GM21619 (cell line): ENCODE data around the gene STAT4.
"Not testable (repeated sequence)": the region's sequence is repeated elsewhere in the genome, so short reads cannot be mapped to it uniquely, and the experiment has no call there.

Source experiments
- ATAC-seq: cut with Tn5 transposase; IDR thresholded peaks from one replicate; pipeline ENCODE4 v1.9.1; 2021; ENCODE audit not compliant: unreplicated experiment

Gene STAT4

DNA sequence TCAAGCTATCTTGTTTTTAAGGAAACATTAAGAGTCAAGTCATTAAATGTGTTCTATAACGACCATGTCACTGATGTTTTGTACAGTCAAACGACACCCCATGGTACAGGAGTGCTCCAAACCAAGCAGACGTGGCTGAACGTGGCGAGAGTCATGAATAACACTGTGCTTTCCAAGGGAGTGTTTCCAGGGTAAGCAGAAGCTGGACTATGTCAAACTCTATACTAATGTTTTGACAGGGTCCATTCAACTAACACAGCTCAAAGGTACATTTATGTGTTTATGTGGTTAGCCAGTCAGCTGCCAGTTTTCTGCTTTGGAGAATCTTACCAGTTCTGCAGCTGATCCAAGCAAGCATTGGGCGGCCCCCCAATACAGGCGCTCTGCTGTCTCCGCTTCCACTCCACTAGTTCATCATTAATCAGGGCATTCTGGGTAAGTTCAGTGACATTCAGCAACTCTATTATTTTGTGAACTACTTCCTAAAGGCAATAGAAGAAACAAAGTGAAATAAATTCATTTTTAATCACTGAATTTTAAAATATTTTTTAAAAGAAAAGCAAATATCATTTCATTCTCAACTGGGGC lies 153.2 kb downstream of the STAT4 start:
- no peak for ATAC-seq

DNA sequence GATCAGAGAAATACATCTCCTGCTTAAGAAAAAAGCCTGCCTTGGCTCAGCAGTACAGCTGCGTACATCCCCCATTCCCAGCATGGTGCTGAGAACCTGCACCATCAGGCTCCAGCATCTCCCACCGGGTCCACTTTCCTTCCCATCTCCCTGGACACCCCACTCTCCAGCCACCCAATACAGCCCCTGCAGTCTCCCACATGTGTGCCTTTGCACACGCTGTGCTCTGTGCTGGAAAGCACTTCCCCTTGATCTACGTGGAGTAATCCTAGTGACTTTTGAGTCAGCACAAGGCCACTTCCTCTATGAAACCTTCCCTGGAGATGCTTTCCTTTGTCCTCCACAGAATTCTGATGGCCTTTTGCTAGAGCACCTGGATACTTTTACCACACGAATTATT lies 153.8 kb downstream of the STAT4 start:
- ATAC-seq: no peak

DNA sequence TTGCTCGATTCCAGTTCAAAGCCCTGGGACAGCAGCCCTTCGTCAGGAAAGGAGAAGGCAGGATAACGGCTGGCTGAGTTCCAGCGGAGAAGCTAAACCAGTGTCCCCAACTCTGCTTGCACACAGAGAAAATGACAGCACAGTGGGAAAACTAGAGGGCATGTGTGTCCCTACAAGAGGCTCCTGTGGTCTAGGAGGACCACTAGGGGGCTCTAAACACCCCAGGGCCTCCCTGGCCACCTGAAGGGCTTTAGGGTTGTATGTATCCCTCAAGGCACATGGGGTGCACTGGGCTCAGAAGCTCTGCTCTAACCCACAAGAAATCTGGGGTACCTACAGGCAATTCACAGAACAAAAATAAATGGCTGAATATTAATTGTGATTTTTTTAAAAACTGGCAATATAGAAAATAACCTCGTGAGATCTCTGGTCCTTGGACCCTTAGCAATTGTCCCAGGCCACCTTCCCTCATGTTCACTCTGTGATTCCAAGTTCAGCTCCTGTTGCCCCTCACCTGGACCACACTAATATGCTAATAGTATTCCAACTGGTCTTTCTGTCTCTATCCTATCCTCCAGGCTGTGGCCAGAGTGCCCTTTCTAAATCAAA lies 154.4 kb downstream of the STAT4 start:
- ATAC-seq: no peak

DNA sequence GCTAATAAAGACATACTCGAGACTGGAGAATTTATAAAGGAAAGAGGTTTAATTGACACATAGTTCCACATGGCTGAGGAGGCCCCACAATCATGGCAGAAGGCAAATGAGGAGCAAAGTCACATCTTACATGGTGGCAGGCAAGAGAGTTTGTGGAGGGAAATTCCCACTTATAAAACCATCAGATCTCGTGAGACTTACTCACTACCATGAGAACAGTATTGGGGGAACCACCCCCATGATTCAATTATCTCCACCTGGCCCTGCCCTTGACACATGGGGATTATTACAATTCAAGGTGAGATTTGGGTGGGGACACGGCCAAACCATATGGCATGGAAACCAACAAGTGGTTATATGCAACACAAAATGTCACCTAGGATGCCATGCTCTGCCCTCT lies 155.5 kb downstream of the STAT4 start:
- ATAC-seq: not testable (repeated sequence)

DNA sequence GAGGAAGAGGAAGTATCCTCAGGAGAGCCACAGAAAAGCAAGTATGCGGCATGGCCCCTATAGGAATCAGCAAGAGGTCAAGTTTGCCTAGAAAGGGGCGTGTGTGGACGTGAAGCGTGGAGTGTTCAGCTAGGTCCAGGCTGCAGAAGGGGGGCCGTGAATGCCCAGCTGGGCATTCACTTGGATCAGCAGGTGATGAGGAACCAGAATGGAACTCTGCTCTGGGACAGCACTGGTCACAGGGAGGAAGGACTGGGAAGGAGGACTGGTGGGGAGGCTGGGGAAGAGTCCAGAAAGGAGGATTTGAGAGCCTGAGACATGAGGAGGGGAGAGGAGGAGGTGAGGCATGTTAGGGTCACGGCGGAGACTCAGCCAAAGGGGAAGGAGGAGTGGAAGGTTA lies 156.6 kb downstream of the STAT4 start:
- ATAC-seq: no peak

DNA sequence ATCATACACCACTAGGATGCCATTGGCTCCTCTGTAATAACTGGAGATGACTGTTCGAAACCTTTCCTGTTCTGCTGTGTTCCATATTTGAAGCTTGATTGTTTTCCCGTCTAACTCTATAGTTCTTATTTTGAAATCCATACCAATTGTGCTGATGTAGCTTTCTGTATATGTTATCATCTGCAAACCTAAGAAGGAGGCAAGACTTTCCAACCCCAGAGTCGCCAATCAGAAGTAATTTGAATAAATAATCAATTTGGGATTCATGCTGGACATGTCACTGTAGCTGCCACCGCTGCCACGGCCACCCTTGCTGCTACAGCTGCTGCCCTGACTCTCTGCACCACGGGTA lies 157.5 kb downstream of the STAT4 start:
- no peak for ATAC-seq

DNA sequence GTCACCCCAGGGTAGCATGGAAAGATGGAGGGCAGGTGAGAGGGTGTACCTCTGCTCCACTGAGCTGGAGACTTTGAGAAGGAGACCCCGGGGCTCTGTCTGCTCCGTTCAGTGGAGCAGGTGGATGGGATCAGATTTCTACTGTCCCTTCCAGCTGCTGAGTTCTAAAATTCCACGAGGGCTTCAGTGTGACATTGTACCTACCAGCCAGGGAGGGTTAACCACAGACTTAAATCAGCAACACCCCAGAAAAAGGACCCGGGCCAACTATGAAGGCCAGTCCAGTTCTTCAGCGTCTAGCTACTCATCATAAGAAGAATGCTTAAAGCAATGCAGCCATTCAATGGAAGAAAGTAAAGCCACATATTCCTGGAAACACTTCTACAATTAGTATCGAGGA lies 160.7 kb downstream of the STAT4 start:
- no peak for ATAC-seq

DNA sequence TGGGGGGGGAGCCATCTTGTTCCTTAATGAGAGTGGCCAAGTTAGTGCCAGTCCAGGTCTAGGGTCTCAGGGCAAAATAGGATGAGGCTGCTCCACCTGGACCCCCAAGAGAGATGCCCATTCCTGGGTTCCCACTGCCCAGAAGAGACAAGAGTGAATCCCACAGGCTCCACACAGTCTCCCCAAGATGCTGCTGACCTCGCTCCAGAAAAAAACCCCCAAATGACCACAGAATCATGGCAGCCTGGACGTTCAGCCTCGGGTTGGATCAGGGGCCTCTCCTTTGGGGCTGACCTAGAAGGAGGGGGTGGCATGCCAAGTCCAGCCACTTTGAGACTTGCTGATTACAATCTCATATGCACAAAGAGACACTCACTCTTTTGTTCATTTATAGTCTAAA lies 161.9 kb downstream of the STAT4 start:
- no peak for ATAC-seq

DNA sequence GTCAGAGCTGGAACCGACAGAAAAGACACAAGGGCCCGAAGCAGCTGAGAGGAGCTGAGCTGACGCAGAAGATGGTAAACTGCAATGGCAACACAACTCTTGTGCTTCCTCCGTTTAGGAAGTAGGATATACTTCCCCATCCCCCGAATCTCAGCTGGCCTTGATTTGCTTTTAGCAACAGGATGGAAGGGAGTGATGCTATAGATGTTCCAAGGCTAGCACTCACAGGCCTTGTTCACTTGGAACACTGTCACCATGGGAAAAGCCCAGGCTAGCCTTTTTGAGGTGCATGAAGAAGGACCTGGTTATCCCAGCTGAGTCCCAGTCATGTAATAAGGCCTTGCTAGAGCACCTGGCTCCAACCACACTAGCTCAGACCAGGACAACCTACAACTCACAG lies 162.9 kb downstream of the STAT4 start:
- ATAC-seq: no peak

DNA sequence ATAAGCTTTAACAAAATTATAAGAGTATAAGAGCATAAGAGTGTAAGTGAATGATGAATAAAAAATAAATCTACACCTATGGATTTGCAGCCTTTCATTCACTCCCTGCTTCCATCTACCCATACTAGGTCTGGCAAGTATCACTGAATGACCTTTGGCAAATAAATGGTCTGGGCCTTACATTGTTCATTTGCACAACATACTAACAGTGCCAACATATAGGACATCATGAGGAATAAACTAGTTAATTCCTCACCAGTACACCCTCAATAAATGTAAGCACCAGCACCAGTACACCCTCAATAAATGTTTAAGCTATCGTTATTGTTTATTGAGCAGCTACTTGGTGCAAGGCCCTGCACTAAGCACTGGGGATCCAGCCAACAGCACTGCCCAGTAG lies 163.7 kb downstream of the STAT4 start:
- ATAC-seq: no peak

DNA sequence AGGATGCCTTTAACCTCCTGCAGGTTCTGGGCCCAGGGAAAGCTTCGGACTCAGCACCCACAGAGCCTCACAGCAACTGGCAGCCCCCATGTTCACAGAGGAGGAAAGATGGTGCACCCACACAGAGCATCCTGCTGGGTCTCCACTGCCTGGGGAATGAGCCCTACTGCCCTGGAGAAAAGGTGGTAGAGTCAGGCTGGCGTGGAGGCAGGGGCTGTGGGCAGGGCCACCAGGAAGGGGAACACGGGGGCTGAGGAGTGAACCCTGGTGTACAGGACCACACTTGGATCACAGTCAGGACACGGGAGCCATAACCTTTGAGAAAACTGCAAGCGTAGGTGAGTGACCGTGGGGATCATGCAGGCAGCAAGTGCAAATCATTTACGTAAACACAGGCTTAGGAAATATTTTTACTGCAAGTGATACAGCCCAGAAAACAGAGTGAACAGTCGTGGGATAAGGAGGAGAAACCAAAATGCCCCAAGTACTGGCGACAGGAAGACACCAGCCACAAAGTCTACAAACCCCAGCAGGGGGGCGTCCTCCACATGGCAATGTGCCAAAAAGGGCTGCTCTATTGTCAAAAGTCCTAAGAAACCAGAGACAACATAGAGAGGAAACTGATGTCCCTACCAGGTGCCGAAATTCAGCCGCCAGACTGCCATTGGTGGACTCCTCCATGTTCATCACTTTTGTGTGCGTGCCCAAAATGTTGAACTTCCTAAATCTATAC lies 164.4 kb downstream of the STAT4 start:
- no peak for ATAC-seq

DNA sequence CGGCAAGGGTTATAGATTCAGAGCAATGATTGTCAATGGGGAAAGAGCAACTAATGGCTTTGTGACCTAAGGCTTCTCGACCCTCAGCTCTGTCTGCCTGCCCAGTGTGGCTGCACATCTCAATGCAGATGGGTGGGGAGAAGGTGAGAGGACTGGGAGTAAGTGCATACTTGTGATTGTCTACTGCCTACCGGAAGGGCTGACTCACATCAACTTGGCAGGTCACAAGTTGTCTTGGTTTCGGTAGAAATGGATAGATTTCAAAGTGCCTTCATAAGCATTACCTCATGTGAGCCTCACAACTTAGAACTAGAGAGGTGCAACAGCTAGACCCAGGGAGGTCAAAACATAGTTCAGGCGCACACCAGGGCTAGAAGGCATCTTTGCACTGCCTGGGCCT lies 166.2 kb downstream of the STAT4 start:
- ATAC-seq: no peak

DNA sequence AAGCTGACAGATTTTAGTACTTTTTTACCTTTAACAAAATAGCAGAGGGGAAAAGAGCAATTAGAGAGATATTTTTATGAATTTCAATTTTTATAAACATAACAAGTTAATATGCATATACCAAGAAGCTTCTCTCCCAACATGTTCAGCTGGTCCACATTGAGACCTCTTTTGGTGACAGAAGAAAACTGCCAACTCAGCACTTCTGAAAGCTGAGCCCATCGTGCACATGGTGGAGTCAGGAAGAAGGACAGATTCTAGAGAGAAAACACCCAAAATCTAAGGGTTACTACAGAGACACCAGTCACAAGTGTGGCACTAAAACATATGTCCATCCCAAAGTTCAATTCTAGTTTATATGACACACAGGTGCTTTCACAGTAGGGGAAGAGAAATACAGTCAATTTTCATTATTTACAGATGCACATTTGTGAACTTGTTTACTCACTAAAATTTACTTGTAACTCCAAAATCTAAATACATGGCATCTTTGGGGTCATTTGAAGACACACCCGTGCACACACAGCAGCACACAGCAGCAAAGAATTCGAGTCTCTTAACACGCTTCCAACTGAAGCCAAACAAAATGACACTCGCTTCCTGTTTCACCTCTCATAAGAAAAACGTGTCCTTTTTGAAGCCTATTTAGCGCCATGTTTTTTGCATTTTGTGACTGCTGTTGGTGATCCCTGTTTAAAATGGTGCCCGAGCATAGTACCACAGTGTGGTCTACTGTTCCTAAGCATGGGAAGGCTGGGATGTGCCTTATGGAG lies 168.3 kb downstream of the STAT4 start:
- ATAC-seq: no peak

DNA sequence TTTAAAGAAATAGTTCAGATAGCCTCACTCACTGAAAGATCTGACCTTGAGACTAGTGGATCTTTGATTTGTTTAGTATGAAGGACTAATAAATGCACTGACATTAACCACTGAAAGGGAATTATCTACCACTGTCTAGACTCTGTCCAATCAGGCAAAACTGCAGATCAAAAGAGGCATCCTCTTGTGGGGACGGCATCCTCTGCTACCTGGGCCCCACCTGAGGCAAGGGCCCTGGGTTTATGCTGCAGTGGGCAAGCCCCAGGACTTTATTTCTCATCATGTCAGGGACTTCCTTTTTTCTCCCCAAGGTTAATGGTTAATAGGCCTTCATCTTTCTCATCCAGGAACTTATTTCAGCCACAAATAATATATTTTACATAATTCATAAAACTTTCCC lies 169.1 kb downstream of the STAT4 start:
- no peak for ATAC-seq

DNA sequence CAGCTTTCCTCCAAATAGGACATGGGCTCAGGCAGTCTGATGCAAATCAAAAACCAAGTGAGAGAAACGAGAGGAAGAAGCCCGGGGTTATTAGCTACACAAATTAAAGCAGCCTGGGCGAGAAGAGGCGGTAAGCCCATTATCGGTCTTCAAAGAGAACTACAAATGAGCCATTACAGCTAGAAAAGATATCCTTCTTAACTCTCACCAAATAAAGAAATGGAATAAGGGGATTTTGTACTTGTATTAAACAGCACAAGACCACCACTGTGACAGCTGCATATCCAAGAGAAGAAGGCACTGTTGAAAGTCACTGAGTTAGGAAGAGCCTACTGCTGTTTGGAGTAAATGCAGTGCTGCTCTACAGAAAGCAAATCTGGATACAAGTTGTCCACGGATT lies 169.5 kb downstream of the STAT4 start:
- no peak for ATAC-seq

DNA sequence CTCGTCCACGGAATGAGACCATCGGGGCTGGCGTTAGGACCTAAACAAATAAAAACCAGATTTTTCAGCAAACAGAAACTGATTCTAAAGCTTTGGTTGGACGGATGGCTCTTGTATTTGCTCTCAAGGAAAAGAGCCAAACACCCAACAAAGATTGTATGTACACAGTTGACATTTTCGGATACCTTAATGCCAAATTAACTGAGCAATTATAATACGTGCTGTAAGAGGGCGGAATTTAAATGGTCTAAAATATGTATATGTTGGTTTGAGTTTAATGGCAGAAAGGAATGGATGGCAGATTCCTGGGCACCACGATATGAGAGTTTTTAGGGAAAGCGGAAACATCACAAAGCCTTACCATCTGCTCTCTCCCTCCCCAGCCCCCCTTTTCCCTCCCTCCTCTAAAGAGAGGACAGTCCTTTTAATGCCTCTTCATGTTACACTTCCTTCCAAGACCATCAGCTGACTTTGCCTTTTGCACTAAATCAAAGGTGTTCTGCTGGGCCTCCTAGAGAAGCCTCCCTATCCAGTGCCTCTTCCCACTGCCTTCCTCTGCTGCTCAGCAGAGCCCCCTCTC lies 170.1 kb downstream of the STAT4 start:
- ATAC-seq: no peak

DNA sequence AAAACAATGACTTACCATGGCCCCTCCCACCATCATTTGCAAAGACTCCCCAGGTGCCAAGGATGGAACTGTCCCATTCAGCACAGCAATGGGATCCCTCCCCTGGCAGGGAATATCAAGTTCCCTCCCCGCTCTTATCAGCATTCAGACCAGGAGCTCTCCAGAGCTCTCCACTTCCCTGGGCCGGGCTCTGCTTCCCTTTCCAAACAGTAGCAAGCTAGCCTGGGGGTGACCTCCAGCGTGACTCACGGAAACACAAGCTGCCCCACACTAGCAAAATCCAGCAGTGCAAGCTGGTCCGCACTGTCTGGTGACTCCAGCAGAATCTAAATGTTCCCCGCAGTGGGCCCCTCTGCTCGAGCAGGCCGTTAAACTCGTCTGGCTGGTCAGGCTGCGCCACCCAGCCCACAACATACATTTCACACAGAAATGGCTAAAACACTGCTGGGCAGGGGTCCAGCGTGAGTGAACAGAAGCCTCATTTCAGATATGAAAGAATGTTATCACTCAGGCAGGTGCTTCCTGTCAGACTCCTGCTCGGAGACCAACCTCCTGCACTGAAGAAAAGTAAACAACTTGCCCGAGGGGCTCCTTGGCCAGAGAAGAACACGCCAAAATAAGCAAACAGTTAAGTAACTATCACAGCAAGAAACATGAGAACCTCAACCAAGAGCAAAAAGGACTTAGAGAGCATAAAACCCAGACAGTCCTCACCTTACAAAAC lies 170.7 kb downstream of the STAT4 start:
- ATAC-seq: no peak
